HT1080 (cell line): ENCODE results near the gene DTWD2. TPM values are rescaled to one million over a fixed set of nuclear protein-coding genes. Genes with fewer than 3 reads are reported as not detected.
"Not testable (repeated sequence)": the region's sequence is repeated elsewhere in the genome, so short reads cannot be mapped to it uniquely, and the experiment has no call there.

Source experiments
- DNase-seq: peaks from one replicate; pipeline ENCODE4 v3.0.0-alpha.2; 2015; ENCODE audit warnings: low read depth
- total RNA-seq: library from RNA; depleted of rRNA; stranded (reverse); fragments of >200 nt; shearing (Covaris generic); gene quantifications from 2 replicates; pipeline ENCODE4 v1.2.3, GENCODE V29; 2014

The DTWD2 gene
- total RNA-seq, 1 experiment from 2014 or later, result 8.2 TPM

DNA sequence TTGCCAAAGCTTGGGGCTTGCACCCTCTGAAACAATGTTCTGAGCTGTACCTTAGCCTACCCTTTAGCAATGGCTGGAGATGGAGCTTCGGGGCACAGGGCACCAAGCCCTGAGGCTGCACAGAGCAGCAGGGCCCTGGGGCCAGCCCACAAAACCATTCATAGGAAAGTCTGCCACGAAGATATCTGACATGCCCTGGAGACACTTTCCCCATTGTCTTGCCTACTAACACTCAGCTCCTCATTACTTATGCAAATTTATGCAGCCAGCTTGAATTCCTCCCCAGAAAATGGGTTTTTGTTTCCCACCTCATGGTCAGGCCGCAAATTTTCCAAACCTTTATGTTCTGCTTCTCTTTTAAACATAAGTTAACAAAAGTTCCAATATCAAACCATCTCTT lies 105.7 kb downstream of the DTWD2 start:
- DNase-seq, result no peak

DNA sequence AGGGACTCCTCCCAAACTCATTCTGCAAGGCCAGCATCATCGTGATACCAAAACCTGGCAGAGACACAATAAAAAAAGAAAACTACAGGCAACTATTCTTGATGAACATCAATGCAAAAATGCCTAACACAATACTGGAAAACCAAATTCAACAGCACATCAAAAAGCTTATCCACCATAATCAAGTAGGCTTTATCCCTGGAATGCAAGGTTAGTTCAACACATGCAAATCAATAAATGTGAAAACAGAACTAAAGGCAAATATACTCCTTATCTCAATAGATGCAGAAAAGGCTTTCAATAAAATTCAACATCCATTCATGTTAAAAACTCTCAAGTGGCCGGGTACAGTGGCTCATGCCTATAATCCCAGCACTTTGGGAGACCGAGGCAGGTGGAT lies 111.5 kb downstream of the DTWD2 start:
- not testable (repeated sequence) for DNase-seq

DNA sequence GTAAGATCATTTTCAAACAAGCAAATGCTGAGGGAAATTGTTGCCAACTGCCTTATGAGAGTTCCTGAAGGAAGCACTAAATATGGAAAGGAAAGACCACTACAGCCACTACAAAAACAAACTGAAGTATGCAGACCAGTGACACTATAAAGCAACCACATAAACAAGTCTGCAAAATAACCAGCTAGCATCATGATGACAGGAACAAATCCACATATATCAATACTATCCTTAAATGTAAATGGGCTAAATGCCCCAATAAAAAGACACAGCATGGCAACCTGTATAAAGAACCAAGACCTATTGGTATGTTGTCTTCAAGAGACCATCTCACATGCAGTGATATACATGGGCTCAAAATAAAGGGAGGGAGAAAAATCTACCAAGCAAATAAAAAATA lies 113.2 kb downstream of the DTWD2 start:
- DNase-seq, result no peak

DNA sequence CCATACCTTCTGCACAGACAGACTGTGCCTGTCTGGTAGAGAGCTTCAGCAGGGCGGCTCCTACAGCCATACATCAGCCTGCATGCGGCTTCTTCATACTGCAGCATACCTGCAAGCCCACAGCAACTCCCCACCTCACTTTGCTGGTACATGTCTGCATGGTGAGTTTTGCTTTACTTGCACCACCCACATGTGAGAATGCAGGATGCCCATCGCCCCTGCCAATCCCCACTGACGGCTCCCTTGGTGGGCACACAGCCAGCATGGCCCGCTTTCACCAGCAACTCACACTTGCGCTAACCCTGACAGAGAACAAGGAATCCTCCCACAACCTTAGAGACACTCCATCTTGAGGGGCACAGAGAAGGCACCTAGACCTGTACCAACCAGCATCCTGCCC lies 114.9 kb downstream of the DTWD2 start:
- DNase-seq, result no peak

DNA sequence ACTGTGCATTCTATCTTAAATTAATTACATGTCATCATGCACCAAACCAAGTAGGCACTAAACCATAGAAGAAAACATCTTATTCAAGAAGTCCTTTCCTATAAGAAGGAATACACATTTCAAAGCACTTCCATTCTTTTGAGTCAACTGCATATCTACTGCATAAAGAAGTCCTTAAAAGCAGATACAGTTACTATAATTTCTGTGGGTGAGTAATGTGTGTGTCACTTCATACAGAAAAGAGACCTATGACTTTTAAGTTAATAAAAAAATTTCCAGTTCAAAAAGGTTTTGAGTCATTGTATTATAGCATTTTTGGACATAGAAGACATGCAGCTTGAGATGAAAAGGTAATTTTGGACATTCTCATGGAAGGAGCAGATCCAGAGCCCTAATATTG lies 125.0 kb downstream of the DTWD2 start:
- DNase-seq, result peak; percentile 67

DNA sequence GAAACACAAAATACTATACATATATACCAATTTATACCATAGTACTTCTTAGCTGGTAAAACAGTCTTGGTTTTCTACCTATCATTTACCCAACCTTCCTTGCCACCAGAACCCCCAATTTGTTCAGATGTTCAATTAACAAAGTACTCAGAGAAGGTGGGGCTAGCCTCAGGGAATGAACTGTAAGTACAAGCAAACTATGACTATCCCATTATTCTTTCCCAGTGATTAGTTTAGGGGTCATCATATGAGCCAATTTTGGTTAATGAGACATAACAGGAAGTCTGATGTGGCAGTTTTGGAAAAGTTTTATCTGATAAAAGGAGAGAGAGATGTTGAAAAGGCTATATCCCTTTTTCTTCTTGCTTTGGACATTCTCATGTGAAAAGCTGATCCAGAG lies 125.8 kb downstream of the DTWD2 start:
- DNase-seq, result peak; percentile 21

DNA sequence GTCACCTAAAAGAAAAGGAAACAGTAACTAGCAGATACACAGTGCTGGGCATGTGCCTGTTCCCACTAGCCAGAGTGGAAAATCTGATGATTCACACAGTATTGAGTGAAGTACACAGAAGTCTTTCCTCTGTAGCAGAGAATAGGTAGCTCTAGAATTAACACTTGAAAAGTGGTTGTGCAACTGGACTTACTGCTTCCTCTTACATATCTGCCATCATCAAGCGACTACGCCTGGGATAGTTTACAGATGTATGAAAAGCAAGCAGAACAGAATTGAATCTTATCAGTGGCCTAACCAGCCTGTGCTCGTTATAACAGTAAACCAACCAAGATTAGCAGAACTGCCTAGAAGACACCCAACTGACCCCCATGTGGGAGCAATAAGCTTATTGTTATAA lies 130.6 kb downstream of the DTWD2 start:
- peak; percentile 6 for DNase-seq

DNA sequence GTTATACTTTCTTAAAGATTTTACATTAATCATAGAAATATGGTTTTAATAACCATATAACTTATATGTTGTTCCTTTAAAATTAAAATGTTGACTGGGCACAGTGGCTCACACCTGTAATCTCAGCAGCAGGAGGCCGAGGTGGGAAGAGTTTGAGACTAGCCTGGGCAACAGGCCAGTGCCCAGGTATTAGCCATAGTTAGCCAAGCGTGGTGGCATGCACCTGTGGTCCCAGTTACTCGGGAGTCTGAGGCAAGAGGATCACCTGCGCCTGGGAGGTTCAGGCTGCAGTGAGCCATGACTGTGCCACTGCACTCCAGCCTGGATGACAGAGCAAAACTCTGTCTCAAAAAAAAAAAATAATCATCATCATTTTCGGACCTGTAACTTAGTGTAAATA lies 133.5 kb downstream of the DTWD2 start:
- no peak for DNase-seq

DNA sequence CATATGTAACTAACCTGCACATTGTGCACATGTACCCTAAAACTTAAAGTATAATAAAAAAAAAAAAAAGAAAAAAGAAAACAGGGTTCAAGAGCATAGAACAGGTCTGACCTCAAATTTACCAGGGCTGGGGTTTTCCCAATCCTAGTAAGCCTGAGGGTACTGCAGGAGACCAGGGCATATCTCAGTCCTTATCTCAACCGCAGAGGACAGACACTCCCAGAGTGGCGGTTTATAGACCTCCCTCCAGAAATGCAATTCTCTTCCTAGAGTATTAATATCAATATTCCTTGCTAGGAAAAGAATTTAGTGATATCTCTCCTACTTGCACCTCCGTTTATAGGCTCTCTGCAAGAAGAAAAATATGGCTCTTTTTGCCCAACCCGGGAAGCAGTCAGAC lies 136.6 kb downstream of the DTWD2 start:
- DNase-seq, result not testable (repeated sequence)

DNA sequence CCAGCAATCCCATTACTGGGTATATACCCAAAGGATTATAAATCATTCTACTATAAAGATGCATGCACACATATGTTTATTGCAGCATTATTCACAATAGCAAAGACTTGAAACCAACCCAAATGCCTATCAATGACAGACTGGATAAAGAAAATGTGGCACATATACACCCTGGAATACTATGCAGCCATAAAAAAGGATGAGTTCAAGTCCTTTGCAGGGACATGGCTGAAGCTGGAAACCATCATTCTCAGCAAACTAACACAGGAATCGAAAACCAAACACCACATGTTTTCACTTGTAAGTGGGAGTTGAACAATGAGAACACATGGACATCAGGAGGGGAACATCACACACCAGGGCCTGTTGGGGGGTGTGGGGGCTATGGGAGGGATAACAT lies 138.8 kb downstream of the DTWD2 start:
- DNase-seq, result not testable (repeated sequence)

DNA sequence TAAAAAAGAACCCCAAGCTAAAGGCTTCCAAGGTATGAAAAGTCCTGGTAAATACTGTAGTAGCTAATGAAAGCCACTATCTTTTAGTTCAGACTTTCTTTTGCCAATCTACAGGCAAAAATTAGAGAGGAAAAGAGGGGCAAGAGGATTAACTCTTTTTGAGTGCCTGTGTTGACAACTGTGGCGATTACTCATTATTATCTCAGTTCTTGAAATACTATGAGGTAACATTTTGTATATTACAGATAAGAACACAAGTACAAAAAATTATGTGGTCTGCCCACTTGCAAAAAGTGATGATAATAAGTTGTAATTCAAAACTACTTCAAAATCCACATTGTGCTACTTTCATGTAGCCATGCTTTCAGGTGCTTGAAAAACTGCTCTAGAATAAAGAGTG lies 144.0 kb downstream of the DTWD2 start:
- DNase-seq, result no peak

DNA sequence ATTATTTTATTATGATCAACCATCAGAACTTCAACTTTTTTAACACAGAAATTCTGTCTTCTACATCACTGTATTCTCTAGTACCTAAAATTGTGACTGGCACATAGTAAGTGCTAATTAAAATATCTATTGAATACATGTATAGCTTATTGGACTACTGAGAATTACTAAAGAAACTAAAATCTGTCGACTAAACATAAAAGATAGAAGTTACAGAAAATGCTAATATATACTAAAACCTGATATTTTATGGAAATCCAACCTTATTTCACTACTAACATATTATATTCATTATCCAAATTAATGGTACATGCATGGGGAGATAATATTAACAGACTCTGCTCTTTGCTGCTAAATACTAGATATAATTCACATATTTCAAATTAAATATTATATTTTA lies 153.6 kb downstream of the DTWD2 start:
- DNase-seq, result no peak

DNA sequence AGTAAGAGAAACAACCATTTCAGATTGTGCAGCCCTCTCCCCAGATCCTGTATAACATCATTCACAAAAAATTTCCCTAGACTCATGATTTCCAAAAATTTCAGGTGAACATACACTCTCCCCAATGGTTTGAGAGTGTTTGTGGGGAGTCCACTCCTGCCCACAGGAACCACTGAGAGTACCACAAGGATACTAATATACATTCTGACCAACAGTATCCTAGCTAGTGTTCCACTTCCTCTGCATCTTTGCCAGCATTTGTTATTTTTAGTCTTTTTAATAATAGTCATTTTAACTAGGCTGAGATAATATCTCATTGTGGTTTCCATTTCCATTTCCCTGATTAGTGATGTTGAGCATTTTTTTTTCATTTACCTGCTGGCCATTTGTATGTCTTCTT lies 155.4 kb downstream of the DTWD2 start:
- no peak for DNase-seq

DNA sequence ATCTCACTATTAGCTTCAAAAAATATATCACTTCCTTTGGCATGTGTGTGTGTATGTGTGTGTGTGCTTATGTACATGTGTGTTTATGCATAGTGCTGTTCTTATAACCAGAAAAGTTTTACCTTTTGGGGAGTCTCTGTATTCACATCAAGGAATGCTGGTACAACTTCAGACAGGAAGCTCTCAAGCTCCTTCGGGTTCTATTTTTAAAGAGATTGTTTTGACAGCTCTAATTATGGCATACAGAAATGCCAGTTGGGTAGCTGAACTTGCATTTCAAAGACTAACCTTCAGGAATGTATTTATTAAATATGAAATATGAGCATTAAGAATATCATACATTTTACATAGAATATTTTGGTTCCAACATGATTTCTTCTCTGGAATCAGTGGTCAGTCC lies 163.1 kb downstream of the DTWD2 start:
- no peak for DNase-seq

DNA sequence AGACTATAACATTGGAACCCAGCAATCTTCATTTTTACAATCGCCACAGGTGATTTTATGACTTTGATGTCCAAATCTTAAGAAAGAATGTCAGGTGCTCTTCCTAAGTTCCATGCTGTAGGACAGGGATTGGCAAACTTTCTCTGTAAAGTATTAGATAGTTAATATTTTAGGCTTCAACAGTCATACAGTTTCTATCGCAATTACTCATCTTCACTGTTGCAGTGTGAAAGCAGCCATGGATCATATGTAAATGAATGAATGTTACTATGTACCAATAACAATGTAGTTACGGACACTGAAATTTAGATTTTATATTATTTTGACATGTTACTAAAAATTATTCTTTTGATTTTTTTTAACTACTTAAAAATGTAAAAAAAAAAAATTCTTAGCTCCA lies 169.7 kb downstream of the DTWD2 start:
- no peak for DNase-seq

DNA sequence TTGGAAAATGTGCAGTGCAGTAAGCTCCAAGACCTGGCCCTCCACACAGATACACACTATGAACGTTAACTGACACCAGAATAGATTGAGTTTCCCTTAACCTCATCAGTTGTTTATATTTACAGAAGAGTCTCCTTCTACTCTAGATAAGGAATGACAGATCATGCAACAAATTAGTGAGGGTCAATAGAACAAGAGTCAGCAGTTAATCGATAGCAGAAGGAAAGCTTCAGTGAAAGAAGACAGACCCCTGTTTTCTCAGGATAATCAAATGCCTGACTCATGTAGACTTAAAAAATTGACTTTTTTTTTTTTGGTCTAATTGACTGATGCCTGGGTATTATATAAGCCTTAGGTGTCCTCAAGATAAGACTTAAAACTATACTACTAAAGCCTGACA lies 179.9 kb downstream of the DTWD2 start:
- no peak for DNase-seq

DNA sequence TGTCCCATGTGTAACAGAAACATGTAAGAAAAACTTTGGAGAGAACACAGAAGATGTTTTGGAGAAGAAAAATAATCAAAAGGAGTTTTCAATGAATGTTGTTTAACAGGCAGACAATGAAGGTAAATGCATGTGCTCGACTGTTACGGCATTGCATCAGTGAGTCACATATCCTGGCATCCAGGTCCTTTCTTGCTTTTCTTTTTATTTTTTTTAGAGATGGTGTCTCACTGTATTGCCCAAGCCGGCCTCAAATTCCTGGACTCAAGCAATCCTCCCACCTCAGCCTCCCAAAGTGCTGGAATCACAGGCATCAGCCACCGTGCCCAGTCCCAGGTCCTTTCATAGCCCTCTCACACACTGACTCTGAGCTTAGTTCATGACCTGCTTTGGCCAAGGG lies 181.8 kb downstream of the DTWD2 start:
- DNase-seq, result peak; percentile 26

DNA sequence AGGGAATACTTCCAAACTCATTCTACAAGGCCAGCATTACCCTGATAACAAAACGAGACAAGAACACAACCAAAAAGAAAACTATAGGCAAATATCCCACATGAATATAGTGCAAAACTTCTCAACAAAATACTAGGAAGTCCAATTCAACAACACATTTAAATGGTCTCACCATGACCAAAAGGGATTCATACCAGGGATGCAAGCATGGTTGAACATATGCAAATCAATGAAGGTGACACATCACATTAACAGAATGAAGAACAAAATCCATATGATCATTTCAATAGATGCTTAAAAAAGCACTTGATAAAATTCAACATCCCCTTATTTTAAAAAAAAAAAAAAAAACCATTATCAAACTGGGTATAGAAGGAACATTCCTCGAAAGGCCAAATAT lies 186.0 kb downstream of the DTWD2 start:
- DNase-seq, result no peak

DNA sequence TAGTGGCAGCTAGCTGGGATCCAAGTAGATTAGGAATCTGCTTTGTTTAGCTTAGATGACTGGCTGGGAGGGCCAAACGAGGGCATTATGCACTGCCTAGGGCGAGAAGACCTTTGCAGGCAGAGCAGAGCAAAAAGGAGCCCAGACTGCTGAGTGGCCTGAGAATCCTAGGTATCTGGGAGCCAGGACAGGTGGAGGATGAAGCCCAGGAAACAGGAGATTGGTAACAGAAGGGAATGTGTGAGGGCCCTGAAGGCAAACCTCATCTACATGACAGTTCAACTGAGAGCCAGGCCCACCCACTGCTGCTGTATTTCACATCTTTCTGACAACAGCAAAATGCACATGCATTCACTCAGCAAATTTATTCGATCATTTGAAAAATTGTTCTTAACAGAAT lies 192.3 kb downstream of the DTWD2 start:
- no peak for DNase-seq

DNA sequence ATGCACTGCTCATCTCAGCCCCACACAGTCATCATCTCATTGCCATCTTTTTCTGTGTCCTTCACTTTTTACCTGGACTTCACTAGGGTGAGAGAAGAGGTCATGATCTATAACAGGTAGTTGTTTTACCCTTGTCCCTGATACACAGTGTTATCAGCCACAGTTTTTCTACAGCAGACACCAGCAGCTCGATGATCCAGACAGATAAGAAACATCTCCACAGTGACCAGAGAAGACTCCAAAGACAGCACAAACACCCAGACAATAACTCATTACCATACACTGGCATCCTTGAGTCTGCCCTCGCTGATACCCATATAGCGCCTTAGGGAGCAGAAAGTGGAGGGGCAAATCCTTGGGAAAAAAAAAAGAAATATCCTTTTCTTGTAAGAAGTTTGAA lies 194.1 kb downstream of the DTWD2 start:
- no peak for DNase-seq

DNA sequence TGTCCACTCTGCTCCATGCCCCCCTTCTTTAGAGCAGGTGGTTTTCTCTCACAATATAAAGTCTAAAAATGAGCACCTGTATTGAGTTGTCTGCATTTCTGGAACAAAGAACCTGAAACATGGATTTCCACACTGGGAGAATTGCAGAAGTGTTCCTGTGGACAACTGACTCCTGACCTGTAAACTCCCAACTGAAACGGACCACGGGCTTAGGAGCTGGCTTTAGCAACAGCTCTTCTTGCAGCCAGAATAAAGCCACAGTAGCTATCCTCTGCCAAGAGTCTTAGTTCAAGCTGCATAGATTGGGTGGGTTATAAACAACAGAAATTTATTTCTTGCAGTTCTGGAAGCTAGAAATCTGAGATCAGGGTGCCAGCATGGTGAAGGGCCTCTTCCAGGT lies 194.7 kb downstream of the DTWD2 start:
- no peak for DNase-seq

DNA sequence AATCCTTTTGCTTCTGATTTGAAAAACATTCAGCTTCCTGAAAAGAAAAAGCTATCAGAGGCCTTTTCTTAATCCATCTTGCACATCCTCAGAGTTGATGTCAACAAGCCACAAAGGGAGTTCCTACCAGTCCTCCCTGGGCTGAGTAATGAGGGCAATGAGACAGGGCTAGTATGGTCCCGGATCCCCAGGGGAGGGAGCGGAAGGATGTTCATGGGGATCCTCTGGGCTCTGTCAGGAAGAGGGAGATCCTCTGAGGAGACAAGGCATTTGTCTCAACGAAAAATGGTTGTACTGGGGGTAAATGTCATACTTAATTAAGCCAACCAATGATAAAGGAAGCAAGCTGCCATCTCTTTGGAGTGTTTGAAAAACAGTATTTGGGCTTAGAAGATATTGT lies 195.3 kb downstream of the DTWD2 start:
- no peak for DNase-seq

DNA sequence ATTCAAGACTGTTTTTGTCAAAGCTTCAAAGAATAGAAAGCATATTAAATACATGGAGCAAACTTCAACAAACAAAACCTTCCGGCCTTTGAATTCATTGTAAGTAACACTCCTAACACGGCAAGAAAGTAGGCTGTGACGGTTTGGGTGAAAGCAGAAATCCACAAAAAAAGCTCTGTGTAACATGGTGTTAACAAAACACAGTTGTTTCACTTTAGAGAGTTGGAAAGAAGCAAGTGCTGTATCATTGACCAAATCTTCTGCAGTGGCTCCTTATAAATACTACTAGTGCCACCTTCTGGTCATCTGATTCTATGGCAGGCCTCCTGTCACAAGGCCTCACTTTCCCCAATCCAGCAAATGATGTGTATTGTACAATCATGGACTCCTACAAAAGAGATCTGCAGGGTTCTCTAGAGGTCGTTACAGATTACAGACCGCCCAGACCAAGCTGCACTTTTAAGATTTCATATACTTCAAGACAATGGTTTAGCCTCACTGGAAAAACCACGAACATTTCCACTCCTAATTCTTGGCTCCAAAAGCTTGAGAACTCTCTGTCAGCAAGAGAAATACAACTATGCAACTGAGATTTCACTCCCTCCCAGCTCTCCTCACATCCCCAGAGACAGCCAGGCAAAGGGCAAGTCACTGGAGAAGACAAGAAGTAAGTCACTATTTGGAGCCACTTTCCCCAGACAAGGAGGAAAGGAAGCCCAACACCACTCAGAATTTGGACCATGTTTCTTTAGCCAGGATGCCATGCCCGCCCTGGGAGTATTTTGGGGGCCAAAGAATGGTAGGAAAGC lies 196.2 kb downstream of the DTWD2 start:
- DNase-seq, result peak; percentile 73

DNA sequence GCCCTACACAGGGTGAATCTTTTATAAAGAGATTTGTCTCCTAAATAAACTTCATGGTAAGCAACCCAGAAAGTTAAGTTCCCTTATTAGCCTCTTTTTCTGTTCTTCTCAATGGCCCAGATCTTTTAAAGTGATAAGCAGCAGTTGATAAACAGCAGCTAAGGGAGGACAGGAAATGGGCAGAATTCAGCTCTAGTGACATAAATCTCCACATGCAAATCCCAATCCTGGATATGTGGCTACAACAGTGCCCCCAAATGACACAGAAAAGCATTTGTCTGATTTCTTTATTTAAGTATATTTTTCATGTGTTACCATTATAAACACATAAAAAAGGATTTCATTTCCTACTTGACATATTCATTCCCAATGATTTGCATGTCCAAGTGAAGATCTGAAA lies 199.0 kb downstream of the DTWD2 start:
- DNase-seq, result no peak
